ENCODE measurements around the gene SYCE3. TPM values are rescaled to one million over a fixed set of nuclear protein-coding genes. Genes with fewer than 3 reads are reported as not detected.
"Not testable (repeated sequence)": the region's sequence is repeated elsewhere in the genome, so short reads cannot be mapped to it uniquely, and the experiment has no call there.

The SYCE3 gene
- total and polyA plus RNA-seq, 2 donors (not counting 3 experiments of a cell fraction or from before 2014, with no cell fraction given) = not detected

DNA sequence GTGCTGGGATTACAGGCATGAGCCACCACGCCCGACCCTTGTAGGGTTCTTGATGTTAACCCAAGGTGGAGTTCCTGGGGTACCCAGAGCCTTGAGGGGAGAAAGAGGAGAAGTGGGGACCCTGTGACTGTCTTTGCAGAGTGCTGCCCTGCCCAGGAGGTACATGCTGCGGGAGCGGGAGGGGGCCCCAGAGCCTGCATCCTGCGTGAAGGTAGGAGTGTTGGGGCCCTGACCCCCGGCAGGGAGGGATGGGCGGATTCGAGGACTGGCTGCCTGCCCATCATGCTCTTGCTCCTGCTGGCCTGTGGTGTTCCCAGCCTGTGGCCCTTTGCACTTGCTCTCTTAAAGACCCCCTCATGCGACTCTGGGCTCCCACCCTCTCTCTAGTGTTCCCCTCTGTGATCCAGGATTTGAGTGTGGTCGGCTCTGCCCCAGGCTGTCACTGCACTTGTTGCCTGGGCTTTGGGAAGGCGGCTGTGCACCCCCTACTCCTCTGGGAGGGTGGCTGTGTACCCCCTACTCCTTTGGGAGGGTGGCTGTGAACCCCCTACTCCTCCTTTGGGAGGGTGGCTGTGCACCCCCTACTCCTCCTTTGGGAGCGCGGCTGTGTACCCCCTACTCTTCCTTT lies 41.8 kb downstream of the SYCE3 start:
- Histone ChIP-seq H3K4me1 (ENCODE audit: control insufficient read depth, extremely low read depth, insufficient read depth, low read length) (peaks cover 8% of the 10 kb centered on the region), H2AFZ (ENCODE audit: low read depth, low read length) (no peak overlapping the region), H3K36me3 (ENCODE audit: control insufficient read depth in 2 of 2, extremely low read depth in 1 of 2, insufficient read depth in 2 of 2, low read length in 2 of 2) (peaks cover 0 to 27% of the 10 kb centered on the region in 2 experiments), H4K20me1 (replicated peaks; ENCODE audit: control insufficient read depth, extremely low read depth, insufficient read depth, low read length) (no peaks in the 10 kb centered on the region), H3K27me3 (ENCODE audit: control insufficient read depth in 2 of 2, insufficient read depth in 2 of 2, low read length in 2 of 2) (no peaks in the 10 kb centered on the region), H3K27ac (ENCODE audit: insufficient read depth, low read depth, low read length) (no peak overlapping the region), H3K4me3 (replicated peaks in 1 of 3; ENCODE audit: insufficient read depth in 1 of 3, low read depth in 1 of 3, low read length in 3 of 3) (no peak overlapping the region), H3K79me2 (ENCODE audit: control insufficient read depth, insufficient read depth, low read length) (peaks cover 10% of the 10 kb centered on the region), H3K9ac (replicated peaks; ENCODE audit: extremely low read depth, insufficient read depth, low read length) (no peak overlapping the region), H3K9me3 (replicated peaks; ENCODE audit: control insufficient read depth, insufficient read depth, low read length) (no peaks in the 10 kb centered on the region), H3K9me1 (replicated peaks; ENCODE audit: control insufficient read depth, extremely low read depth, insufficient read depth, low read length) (no peaks in the 10 kb centered on the region), H3K4me2 (ENCODE audit: insufficient read depth, low read length) (no peak overlapping the region)
- dilution Hi-C loops (cut with MboI; ENCODE audit: extremely low pct_ligation_motif_present, low sequenced_read_pairs) = no loop called here
- POLR2A ChIA-PET = no interaction called here
- CTCF ChIA-PET = no interaction called here
- BruUV-seq (replicated peaks) = no TSS peak
- no peak for DNase-seq (ENCODE audit: low read depth, low spot score)
- TF ChIP-seq MAX (IDR thresholded peaks at IDR 0.05; ENCODE audit: insufficient read depth, insufficient read length) (no peak), POLR2AphosphoS5 (IDR thresholded peaks at IDR 0.05; ENCODE audit: insufficient read depth, low read depth, low read length) (no peak), MYC (IDR thresholded peaks at IDR 0.05; ENCODE audit: low read depth, low read length) (no peak), POLR2A (IDR thresholded peaks at IDR 0.05; ENCODE audit: low read depth, low read length) (no peak), EZH2 (IDR thresholded peaks at IDR 0.05; ENCODE audit: borderline replicate concordance, low read depth, low read length, severe bottlenecking) (no peak), GATA2 (IDR thresholded peaks at IDR 0.05; ENCODE audit: insufficient read depth, insufficient read length, low read depth, low read length) (no peak), CTCF (IDR thresholded peaks at IDR 0.05; ENCODE audit: extremely low read depth in 1 of 2, insufficient read depth in 1 of 2, low read depth in 1 of 2, low read length in 2 of 2) (no peak), FOS (IDR thresholded peaks at IDR 0.05; ENCODE audit: borderline replicate concordance, insufficient read depth, low read length) (no peak), JUN (IDR thresholded peaks at IDR 0.05; ENCODE audit: borderline replicate concordance, insufficient read depth, insufficient read length, low read depth) (no peak)
- intact Hi-C loops (cut with micrococcal nuclease) = no loop called here
- FAIRE-seq = no peak

GRCh38 chr22:50520184-50520583 lies 42.5 kb downstream of the SYCE3 start:
- dilution Hi-C loops (cut with MboI; ENCODE audit: extremely low pct_ligation_motif_present, low sequenced_read_pairs); CTCF ChIA-PET; POLR2A ChIA-PET; H2AFZ ChIP-seq (ENCODE audit: low read depth, low read length); DNase-seq (ENCODE audit: low read depth, low spot score); H3K4me2 ChIP-seq (ENCODE audit: insufficient read depth, low read length); FAIRE-seq; H3K27ac ChIP-seq (ENCODE audit: insufficient read depth, low read depth, low read length); H3K4me3 ChIP-seq (replicated peaks in 1 of 3; ENCODE audit: insufficient read depth in 1 of 3, low read depth in 1 of 3, low read length in 3 of 3); H3K27me3 ChIP-seq (ENCODE audit: control insufficient read depth in 2 of 2, insufficient read depth in 2 of 2, low read length in 2 of 2); H4K20me1 ChIP-seq (replicated peaks; ENCODE audit: control insufficient read depth, extremely low read depth, insufficient read depth, low read length); BruUV-seq (replicated peaks); H3K9ac ChIP-seq (replicated peaks; ENCODE audit: extremely low read depth, insufficient read depth, low read length); H3K9me3 ChIP-seq (replicated peaks; ENCODE audit: control insufficient read depth, insufficient read depth, low read length); H3K9me1 ChIP-seq (replicated peaks; ENCODE audit: control insufficient read depth, extremely low read depth, insufficient read depth, low read length); intact Hi-C loops (cut with micrococcal nuclease): not testable (repeated sequence)
- Histone ChIP-seq H3K4me1 (ENCODE audit: control insufficient read depth, extremely low read depth, insufficient read depth, low read length) (peaks cover 11% of the 10 kb centered on the region), H3K36me3 (ENCODE audit: control insufficient read depth in 2 of 2, extremely low read depth in 1 of 2, insufficient read depth in 2 of 2, low read length in 2 of 2) (peaks cover 0 to 27% of the 10 kb centered on the region in 2 experiments), H3K79me2 (ENCODE audit: control insufficient read depth, insufficient read depth, low read length) (peaks cover 13% of the 10 kb centered on the region)
